SK-N-SH treated with all-trans-retinoic acid at 6 μM for 48 hours (cell line): ENCODE data around the gene ACLY.

ENCODE experiments used
- ATAC-seq: fragments of 200-7000 bp; cut with Tn5 transposase; 3 replicates; pipeline ENCODE4 v1.9.1; 2020; ENCODE audit warnings: mild to moderate bottlenecking, moderate library complexity
- ARNTL ChIP-seq: fragments of 450-650 bp; formaldehyde crosslinking; IDR thresholded peaks from 2 replicates; pipeline ENCODE4 v1.5.0; 2020; ENCODE audit warnings: low read depth, mild to moderate bottlenecking, moderate library complexity, borderline replicate concordance
- BACH2 ChIP-seq: fragments of 250-450 bp; sonication (Bioruptor Pico); IDR thresholded peaks from 2 replicates; pipeline ENCODE4 v1.9.0; 2021; ENCODE audit warnings: mild to moderate bottlenecking, borderline replicate concordance
- CSRNP3 ChIP-seq: fragments of 250-450 bp; sonication (Bioruptor Pico); IDR thresholded peaks from 2 replicates; pipeline ENCODE4 v1.5.1; 2021; ENCODE audit warnings: mild to moderate bottlenecking, moderate library complexity
- ESRRG ChIP-seq: fragments of 250-450 bp; sonication (Bioruptor Pico); IDR thresholded peaks from 2 replicates; pipeline ENCODE4 v1.6.1; 2021; ENCODE audit warnings: mild to moderate bottlenecking
- GLIS3 ChIP-seq: fragments of 250-450 bp; sonication (Bioruptor Pico); IDR thresholded peaks from 2 replicates; pipeline ENCODE4 v1.5.0; 2020; ENCODE audit warnings: mild to moderate bottlenecking, moderate library complexity
- OSR1 ChIP-seq: fragments of 250-450 bp; sonication (Bioruptor Pico); IDR thresholded peaks from 2 replicates; pipeline ENCODE4 v1.8.0; 2022; ENCODE audit warnings: moderate library complexity, mild to moderate bottlenecking, inconsistent platforms
- PATZ1 ChIP-seq: fragments of 250-450 bp; sonication (Bioruptor Pico); IDR thresholded peaks from 2 replicates; pipeline ENCODE4 v1.8.0; 2020; ENCODE audit warnings: mild to moderate bottlenecking, moderate library complexity, borderline replicate concordance
- PPARA ChIP-seq: fragments of 250-450 bp; sonication (Bioruptor Pico); IDR thresholded peaks from 2 replicates; pipeline ENCODE4 v1.5.0; 2020; ENCODE audit warnings: mild to moderate bottlenecking, borderline replicate concordance
- RARB ChIP-seq: fragments of 250-450 bp; sonication (Bioruptor Pico); IDR thresholded peaks from 2 replicates; pipeline ENCODE4 v1.8.0; 2021; ENCODE audit warnings: mild to moderate bottlenecking, moderate library complexity
- SNAI2 ChIP-seq: fragments of 250-450 bp; sonication (Bioruptor Pico); IDR thresholded peaks from 2 replicates; pipeline ENCODE4 v1.5.0; 2020; ENCODE audit warnings: mild to moderate bottlenecking, moderate library complexity
- TCF4 ChIP-seq: fragments of 250-450 bp; sonication (Bioruptor Pico); IDR thresholded peaks from 2 replicates; pipeline ENCODE4 v1.8.0; 2021; ENCODE audit warnings: mild to moderate bottlenecking, moderate library complexity, borderline replicate concordance
- TOX ChIP-seq: fragments of 250-450 bp; sonication (Bioruptor Pico); IDR thresholded peaks from 2 replicates; pipeline ENCODE4 v1.8.0; 2021; ENCODE audit warnings: mild to moderate bottlenecking, moderate library complexity, borderline replicate concordance
- ZFP3 ChIP-seq: fragments of 250-450 bp; sonication (Bioruptor Pico); IDR thresholded peaks from 2 replicates; pipeline ENCODE4 v1.5.0; 2020; ENCODE audit warnings: mild to moderate bottlenecking, moderate library complexity
- ZFP30 ChIP-seq: fragments of 450-650 bp; formaldehyde crosslinking; IDR thresholded peaks from 2 replicates; pipeline ENCODE4 v1.5.0; 2022; ENCODE audit warnings: mild to moderate bottlenecking, moderate library complexity
- ZNF565 ChIP-seq: fragments of 450-650 bp; formaldehyde crosslinking; conservative IDR thresholded peaks from 2 replicates; pipeline ENCODE4 v1.5.0; 2020; ENCODE audit warnings: low read depth, mild to moderate bottlenecking, moderate library complexity
- ZNF70 ChIP-seq: fragments of 450-650 bp; formaldehyde crosslinking; IDR thresholded peaks from 2 replicates; pipeline ENCODE4 v1.5.0; 2020; ENCODE audit warnings: mild to moderate bottlenecking, moderate library complexity
- ZNF8 ChIP-seq: fragments of 450-650 bp; formaldehyde crosslinking; IDR thresholded peaks from 2 replicates; pipeline ENCODE4 v1.5.0; 2020; ENCODE audit warnings: mild to moderate bottlenecking, moderate library complexity
- TF ChIP-seq, protein P1 (sequence below): fragments of 250-450 bp; sonication (Bioruptor Pico); IDR thresholded peaks from 2 replicates; pipeline ENCODE4 v1.5.0; 2020; ENCODE audit warnings: mild to moderate bottlenecking, moderate library complexity
- TF ChIP-seq, protein P2 (sequence below): fragments of 250-450 bp; sonication (Bioruptor Pico); IDR thresholded peaks from 2 replicates; pipeline ENCODE4 v1.8.0; 2021; ENCODE audit warnings: low read depth, mild to moderate bottlenecking, moderate library complexity, borderline replicate concordance
- TF ChIP-seq, protein P3 (sequence below): fragments of 250-450 bp; sonication (Bioruptor Pico); IDR thresholded peaks from 2 replicates; pipeline ENCODE4 v1.5.1; 2020; ENCODE audit warnings: low read depth, mild to moderate bottlenecking, moderate library complexity

The ACLY gene

DNA sequence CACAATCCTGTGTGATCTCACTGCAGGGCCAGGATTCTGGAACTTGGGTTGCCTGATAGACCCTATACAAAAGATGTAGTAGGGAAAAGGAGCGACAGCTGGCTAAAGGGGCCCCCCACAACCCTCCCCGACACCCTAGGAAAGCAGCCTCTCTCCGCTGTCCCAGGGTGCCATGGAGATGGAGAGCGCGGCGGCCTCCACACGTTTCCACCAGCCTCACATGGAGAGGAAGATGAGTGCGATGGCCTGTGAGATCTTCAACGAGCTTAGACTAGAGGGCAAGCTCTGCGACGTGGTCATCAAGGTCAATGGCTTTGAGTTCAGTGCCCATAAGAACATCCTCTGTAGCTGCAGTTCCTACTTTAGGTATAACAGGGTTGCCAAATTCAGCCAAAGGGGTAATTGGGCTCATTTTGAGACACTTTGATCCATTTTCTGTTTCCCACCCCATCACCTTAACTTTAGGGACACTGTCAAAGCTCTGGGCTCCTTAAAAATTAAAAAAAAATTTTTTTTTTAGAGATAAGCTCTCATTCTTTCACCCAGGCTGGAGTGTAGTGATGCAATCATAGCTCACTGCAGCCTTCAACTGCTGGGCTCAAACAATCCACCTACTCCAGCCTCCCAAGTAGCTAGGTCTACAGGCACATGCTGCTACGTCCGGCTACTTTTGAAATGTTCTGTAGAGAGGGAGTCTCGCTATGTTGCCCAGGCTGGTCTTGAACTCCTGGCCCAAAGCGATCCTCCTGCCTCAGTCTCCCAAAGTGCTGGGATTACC is 80.8 kb downstream of the ACLY start, which contains the start of gene KLHL10:
Gene KLHL10 (plus strand): TSS at position 65 of the 778 bp plus-strand sequence. CDS start 108 bp downstream, at position 173.
- ATAC-seq: no peak
- no peak for TF ChIP-seq ZNF565 (CRISPR knock-in tag)
- no peak for TF ChIP-seq BACH2 (CRISPR knock-in tag)
- TF ChIP-seq OSR1: no peak
- no peak for TF ChIP-seq CSRNP3 (CRISPR knock-in tag)
- no peak for TF ChIP-seq TCF4 (CRISPR knock-in tag)
- TF ChIP-seq ZNF8 (CRISPR knock-in tag): no peak
- TF ChIP-seq ARNTL (CRISPR knock-in tag): no peak
- TF ChIP-seq PATZ1: no peak
- no peak for TF ChIP-seq ZFP3 (CRISPR knock-in tag)
- no peak for TF ChIP-seq RARB (CRISPR knock-in tag)
- TF ChIP-seq ESRRG (CRISPR knock-in tag): no peak
- TF ChIP-seq, protein P1, sequence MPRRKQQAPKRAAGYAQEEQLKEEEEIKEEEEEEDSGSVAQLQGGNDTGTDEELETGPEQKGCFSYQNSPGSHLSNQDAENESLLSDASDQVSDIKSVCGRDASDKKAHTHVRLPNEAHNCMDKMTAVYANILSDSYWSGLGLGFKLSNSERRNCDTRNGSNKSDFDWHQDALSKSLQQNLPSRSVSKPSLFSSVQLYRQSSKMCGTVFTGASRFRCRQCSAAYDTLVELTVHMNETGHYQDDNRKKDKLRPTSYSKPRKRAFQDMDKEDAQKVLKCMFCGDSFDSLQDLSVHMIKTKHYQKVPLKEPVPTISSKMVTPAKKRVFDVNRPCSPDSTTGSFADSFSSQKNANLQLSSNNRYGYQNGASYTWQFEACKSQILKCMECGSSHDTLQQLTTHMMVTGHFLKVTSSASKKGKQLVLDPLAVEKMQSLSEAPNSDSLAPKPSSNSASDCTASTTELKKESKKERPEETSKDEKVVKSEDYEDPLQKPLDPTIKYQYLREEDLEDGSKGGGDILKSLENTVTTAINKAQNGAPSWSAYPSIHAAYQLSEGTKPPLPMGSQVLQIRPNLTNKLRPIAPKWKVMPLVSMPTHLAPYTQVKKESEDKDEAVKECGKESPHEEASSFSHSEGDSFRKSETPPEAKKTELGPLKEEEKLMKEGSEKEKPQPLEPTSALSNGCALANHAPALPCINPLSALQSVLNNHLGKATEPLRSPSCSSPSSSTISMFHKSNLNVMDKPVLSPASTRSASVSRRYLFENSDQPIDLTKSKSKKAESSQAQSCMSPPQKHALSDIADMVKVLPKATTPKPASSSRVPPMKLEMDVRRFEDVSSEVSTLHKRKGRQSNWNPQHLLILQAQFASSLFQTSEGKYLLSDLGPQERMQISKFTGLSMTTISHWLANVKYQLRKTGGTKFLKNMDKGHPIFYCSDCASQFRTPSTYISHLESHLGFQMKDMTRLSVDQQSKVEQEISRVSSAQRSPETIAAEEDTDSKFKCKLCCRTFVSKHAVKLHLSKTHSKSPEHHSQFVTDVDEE (CRISPR knock-in tag): no peak
- no peak for TF ChIP-seq GLIS3 (CRISPR knock-in tag)
- no peak for TF ChIP-seq ZNF70
- TF ChIP-seq PPARA (CRISPR knock-in tag): no peak
- TF ChIP-seq, protein P2, sequence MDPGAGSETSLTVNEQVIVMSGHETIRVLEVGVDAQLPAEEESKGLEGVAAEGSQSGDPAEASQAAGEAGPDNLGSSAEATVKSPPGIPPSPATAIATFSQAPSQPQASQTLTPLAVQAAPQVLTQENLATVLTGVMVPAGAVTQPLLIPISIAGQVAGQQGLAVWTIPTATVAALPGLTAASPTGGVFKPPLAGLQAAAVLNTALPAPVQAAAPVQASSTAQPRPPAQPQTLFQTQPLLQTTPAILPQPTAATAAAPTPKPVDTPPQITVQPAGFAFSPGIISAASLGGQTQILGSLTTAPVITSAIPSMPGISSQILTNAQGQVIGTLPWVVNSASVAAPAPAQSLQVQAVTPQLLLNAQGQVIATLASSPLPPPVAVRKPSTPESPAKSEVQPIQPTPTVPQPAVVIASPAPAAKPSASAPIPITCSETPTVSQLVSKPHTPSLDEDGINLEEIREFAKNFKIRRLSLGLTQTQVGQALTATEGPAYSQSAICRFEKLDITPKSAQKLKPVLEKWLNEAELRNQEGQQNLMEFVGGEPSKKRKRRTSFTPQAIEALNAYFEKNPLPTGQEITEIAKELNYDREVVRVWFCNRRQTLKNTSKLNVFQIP (CRISPR knock-in tag): no peak
- TF ChIP-seq SNAI2 (CRISPR knock-in tag): no peak
- TF ChIP-seq, protein P3, sequence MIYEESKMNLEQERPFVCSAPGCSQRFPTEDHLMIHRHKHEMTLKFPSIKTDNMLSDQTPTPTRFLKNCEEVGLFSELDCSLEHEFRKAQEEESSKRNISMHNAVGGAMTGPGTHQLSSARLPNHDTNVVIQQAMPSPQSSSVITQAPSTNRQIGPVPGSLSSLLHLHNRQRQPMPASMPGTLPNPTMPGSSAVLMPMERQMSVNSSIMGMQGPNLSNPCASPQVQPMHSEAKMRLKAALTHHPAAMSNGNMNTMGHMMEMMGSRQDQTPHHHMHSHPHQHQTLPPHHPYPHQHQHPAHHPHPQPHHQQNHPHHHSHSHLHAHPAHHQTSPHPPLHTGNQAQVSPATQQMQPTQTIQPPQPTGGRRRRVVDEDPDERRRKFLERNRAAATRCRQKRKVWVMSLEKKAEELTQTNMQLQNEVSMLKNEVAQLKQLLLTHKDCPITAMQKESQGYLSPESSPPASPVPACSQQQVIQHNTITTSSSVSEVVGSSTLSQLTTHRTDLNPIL: no peak
- TF ChIP-seq TOX (CRISPR knock-in tag): no peak
- no peak for TF ChIP-seq ZFP30 (CRISPR knock-in tag)

DNA sequence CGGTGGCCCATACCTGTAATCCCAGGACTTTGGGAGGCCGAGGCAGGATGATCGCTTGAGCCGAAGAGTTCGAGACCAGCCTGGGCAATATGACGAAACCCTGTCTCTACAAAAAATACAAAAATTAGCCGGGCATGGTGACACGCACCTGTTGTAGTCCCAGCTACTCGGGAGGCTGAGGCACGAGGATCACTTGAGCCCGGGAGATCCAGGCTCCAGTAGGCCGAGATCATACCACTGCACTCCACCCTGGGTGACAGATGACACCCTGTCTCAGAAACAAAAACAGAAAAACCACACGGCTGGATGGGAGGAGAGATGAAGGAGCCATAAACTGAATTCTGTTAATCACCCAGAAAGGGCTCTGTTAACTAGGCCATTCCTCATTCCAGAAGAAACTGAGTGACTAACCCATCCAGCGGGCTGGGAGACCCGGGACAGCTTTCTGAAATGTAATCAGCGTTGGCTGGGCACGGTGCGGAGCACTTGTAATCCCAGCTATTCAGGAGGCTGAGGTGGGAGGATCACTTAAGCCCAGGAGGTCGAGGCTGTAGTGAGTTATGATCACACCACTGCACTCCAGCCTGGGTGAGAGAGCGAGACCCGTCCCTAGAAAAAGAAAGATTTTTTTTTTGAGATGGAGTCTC is 82.1 kb downstream of the ACLY start:
- ATAC-seq: no peak
- TF ChIP-seq OSR1 (no peak), ZNF70 (no peak), SNAI2 (CRISPR knock-in tag) (no peak), RARB (CRISPR knock-in tag) (no peak), ZNF8 (CRISPR knock-in tag) (no peak), CSRNP3 (CRISPR knock-in tag) (no peak), BACH2 (CRISPR knock-in tag) (no peak), ZFP3 (CRISPR knock-in tag) (no peak)
- TF ChIP-seq, protein P1 (CRISPR knock-in tag): no peak
- TF ChIP-seq, protein P3: no peak
